HepG2 (cell line): ENCODE data around the gene KDM3B. TPM values are rescaled to one million over a fixed set of nuclear protein-coding genes. Genes with fewer than 3 reads are reported as not detected.

Experiments
- AGO2 ChIP-seq: fragments of 200-400 bp; formaldehyde crosslinking; optimal IDR thresholded peaks from 2 replicates; pipeline ENCODE3; 2017; ENCODE audit warnings: mild to moderate bottlenecking, low read depth, low read length, moderate library complexity
- ARID2 ChIP-seq: sonication (generic); formaldehyde crosslinking; IDR thresholded peaks from 2 replicates; pipeline ENCODE4 v1.8.1; 2022; ENCODE audit warnings: mild to moderate bottlenecking, missing genetic modification reagents, borderline replicate concordance
- BCL6 ChIP-seq: IDR thresholded peaks from 2 replicates; pipeline ENCODE4 v1.6.1; 2016; ENCODE audit warnings: missing genetic modification reagents, missing compliant biosample characterization
- ESRRA ChIP-seq: sonication (generic); formaldehyde crosslinking; IDR thresholded peaks from 2 replicates; pipeline ENCODE4 v1.5.1; 2020; ENCODE audit warnings: mild to moderate bottlenecking, low read depth, missing genetic modification reagents
- FOSL1 ChIP-seq: sonication (generic); formaldehyde crosslinking; IDR thresholded peaks from 2 replicates; pipeline ENCODE4 v1.9.0; 2021; ENCODE audit warnings: missing genetic modification reagents, borderline replicate concordance
- GABPA ChIP-seq, 2 experiments: IDR thresholded peaks; 2 replicates each; pipeline ENCODE4 v1.6.1; 2011 to 2016; ENCODE audit warnings: low read depth in 2 of 2, low read length in 1 of 2, missing biosample characterization in 1 of 2, missing genetic modification characterization in 1 of 2
- GATAD1 ChIP-seq: IDR thresholded peaks from 2 replicates; pipeline ENCODE4 v1.6.1; 2016; ENCODE audit warnings: missing genetic modification reagents, missing compliant biosample characterization
- KDM2A ChIP-seq: sonication (generic); formaldehyde crosslinking; IDR thresholded peaks from 2 replicates; pipeline ENCODE4 v1.4.0; 2020; ENCODE audit warnings: low read depth, missing genetic modification reagents, borderline replicate concordance
- KLF9 ChIP-seq: IDR thresholded peaks from 2 replicates; pipeline ENCODE4 v1.6.1; 2016; ENCODE audit warnings: low read depth
- MYC ChIP-seq: sonication (generic); formaldehyde crosslinking; IDR thresholded peaks from 2 replicates; pipeline ENCODE4 v1.9.0; 2021; ENCODE audit warnings: missing genetic modification reagents, borderline replicate concordance
- PAX8 ChIP-seq: sonication (generic); formaldehyde crosslinking; IDR thresholded peaks from 2 replicates; pipeline ENCODE4 v1.8.0; 2022; ENCODE audit warnings: mild to moderate bottlenecking, missing genetic modification reagents, borderline replicate concordance
- SNAI1 ChIP-seq: sonication (generic); formaldehyde crosslinking; IDR thresholded peaks from 2 replicates; pipeline ENCODE4 v1.5.0; 2020; ENCODE audit warnings: mild to moderate bottlenecking, missing genetic modification reagents, borderline replicate concordance
- TBX3 ChIP-seq: fragments of 450-650 bp; IDR thresholded peaks from 2 replicates; pipeline ENCODE4 v1.6.1; 2017; ENCODE audit warnings: antibody characterized with exemption, mild to moderate bottlenecking, inconsistent platforms, borderline replicate concordance
- ZFP82 ChIP-seq: sonication (generic); formaldehyde crosslinking; IDR thresholded peaks from 2 replicates; pipeline ENCODE4 v1.5.1; 2020; ENCODE audit warnings: mild to moderate bottlenecking, missing genetic modification reagents, borderline replicate concordance
- ZNF10 ChIP-seq: sonication (generic); formaldehyde crosslinking; IDR thresholded peaks from 2 replicates; pipeline ENCODE4 v1.4.0; 2020; ENCODE audit warnings: mild to moderate bottlenecking, low read depth, missing genetic modification reagents, borderline replicate concordance
- ZNF264 ChIP-seq: sonication (generic); formaldehyde crosslinking; IDR thresholded peaks from 2 replicates; pipeline ENCODE4 v1.4.0; 2020; ENCODE audit warnings: missing genetic modification reagents
- ZNF510 ChIP-seq: sonication (generic); formaldehyde crosslinking; IDR thresholded peaks from 2 replicates; pipeline ENCODE4 v1.4.0; 2020; ENCODE audit warnings: low read depth, mild to moderate bottlenecking, missing genetic modification reagents
- polyA plus RNA-seq, 8 experiments: library from polyadenylated mRNA; depleted of rRNA in 3 of 8; stranded (reverse) in 7 of 8; unstranded in 1 of 8; fragments of >200 nt; fragmentation: Illumina TruSeq in 4 of 8; extraction: Trizol in 4 of 8; gene quantifications; 2 replicates each; pipeline versions ENCODE4 v1.2.1 to v1.2.3, GENCODE V29; 2011 to 2016; ENCODE audit warnings: low read depth in 4 of 8, missing spikeins in 1 of 8, mixed read lengths in 1 of 8; ENCODE audit not compliant: insufficient read depth in 1 of 8
- total RNA-seq, 5 experiments: library from RNA; depleted of rRNA; stranded (reverse); fragments of >200 nt; fragmentation: Illumina TruSeq; extraction: Trizol; gene quantifications; 2 replicates each; pipeline ENCODE4 v1.2.3, GENCODE V29; 2016; ENCODE audit warnings: low read depth in 1 of 5
- TF ChIP-seq, protein P1 (sequence below): sonication (generic); formaldehyde crosslinking; IDR thresholded peaks from 2 replicates; pipeline ENCODE4 v1.4.0; 2020; ENCODE audit warnings: low read depth, mild to moderate bottlenecking, missing genetic modification reagents
- TF ChIP-seq, protein P2 (sequence below): sonication (generic); formaldehyde crosslinking; IDR thresholded peaks from 2 replicates; pipeline ENCODE4 v1.8.0; 2022; ENCODE audit warnings: missing genetic modification reagents, low read depth, mild to moderate bottlenecking, borderline replicate concordance
- TF ChIP-seq, protein P3 (sequence below): sonication (generic); formaldehyde crosslinking; IDR thresholded peaks from 2 replicates; pipeline ENCODE4 v1.8.1; 2022; ENCODE audit warnings: low read depth, mild to moderate bottlenecking, missing genetic modification reagents
- TF ChIP-seq, protein P4 (sequence below): sonication (generic); formaldehyde crosslinking; IDR thresholded peaks from 2 replicates; pipeline ENCODE4 v1.4.0; 2020; ENCODE audit warnings: mild to moderate bottlenecking, missing genetic modification reagents
- TF ChIP-seq, protein P5 (sequence below): sonication (generic); formaldehyde crosslinking; IDR thresholded peaks from 2 replicates; pipeline ENCODE4 v1.4.0; 2020; ENCODE audit warnings: missing genetic modification reagents, low read depth, mild to moderate bottlenecking, borderline replicate concordance

KDM3B gene
- total and polyA plus RNA-seq, 2 of the 13 experiments (the other 11 are each of a cell fraction or from before 2014, with no cell fraction given): 19.7 to 34.3 TPM

DNA sequence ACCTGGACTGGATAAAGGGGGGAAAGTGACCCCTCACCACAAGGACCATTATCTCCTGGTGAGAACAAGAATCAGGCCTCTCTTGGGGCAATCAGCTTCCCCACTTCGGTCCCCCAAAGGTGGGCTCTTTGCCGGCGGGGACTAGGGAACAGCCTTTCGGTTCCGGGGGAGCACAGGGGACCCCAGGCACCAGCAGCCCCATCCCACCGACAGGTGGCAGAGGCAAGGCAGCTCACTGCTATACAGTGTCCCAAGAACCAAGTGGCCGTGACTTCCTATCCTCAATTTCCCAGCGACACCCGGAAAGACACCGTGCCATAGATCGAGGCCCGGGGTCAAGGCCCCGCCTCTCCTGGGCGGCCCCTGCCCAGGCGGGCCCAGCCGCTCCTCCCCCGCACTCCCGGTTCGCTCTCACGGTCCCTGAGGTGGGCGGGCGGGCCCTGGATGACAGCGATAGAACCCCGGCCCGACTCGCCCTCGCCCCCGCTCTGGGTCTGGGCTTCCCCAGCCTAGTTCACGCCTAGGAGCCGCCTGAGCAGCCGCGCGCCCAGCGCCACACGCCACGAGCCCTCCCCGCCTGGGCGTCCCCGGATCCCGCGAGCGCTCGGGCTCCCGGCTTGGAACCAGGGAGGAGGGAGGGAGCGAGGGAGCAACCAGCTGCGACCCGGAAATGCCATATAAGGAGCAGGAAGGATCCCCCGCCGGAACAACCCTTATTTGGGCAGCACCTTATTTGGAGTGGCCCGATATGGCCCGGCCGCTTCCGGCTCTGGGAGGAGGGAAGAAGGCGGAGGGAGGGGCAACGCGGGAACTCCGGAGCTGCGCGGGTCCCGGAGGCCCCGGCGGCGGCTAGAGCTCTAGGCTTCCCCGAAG, 112.1 kb downstream of the KDM3B start (continued):
- TF ChIP-seq ZNF510 (CRISPR knock-in tag): no peak
- 0 out of 2 replicates have a peak, but pooled peaks have one; percentile 33 for TF ChIP-seq KLF9 (CRISPR knock-in tag)
- TF ChIP-seq ZFP82 (CRISPR knock-in tag): peak; percentile 15; the same call in 1 of the 2 replicates
- peak; percentile 32; the same call in 1 of the 2 replicates for TF ChIP-seq BCL6 (CRISPR knock-in tag)
- peak; percentile 53 for TF ChIP-seq AGO2
- TF ChIP-seq, protein P1, sequence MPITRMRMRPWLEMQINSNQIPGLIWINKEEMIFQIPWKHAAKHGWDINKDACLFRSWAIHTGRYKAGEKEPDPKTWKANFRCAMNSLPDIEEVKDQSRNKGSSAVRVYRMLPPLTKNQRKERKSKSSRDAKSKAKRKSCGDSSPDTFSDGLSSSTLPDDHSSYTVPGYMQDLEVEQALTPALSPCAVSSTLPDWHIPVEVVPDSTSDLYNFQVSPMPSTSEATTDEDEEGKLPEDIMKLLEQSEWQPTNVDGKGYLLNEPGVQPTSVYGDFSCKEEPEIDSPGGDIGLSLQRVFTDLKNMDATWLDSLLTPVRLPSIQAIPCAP (CRISPR knock-in tag): no peak
- TF ChIP-seq MYC (CRISPR knock-in tag): peak; percentile 35; the same call in 1 of the 2 replicates
- TF ChIP-seq, protein P2, sequence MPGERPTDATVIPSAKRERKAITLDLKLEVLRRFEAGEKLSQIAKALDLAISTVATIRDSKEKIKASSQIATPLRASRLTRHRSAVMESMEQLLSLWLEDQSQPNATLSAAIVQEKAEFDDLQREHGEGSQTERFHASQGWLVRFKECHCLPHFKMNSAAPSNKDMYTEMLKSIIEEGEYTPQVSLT (CRISPR knock-in tag): no peak
- TF ChIP-seq TBX3: 0 out of 2 replicates have a peak, but pooled peaks have one; percentile 15
- no peak for TF ChIP-seq ZNF264
- TF ChIP-seq KDM2A (CRISPR knock-in tag): peak; percentile 74
- no peak for TF ChIP-seq GATAD1
- TF ChIP-seq, protein P3, sequence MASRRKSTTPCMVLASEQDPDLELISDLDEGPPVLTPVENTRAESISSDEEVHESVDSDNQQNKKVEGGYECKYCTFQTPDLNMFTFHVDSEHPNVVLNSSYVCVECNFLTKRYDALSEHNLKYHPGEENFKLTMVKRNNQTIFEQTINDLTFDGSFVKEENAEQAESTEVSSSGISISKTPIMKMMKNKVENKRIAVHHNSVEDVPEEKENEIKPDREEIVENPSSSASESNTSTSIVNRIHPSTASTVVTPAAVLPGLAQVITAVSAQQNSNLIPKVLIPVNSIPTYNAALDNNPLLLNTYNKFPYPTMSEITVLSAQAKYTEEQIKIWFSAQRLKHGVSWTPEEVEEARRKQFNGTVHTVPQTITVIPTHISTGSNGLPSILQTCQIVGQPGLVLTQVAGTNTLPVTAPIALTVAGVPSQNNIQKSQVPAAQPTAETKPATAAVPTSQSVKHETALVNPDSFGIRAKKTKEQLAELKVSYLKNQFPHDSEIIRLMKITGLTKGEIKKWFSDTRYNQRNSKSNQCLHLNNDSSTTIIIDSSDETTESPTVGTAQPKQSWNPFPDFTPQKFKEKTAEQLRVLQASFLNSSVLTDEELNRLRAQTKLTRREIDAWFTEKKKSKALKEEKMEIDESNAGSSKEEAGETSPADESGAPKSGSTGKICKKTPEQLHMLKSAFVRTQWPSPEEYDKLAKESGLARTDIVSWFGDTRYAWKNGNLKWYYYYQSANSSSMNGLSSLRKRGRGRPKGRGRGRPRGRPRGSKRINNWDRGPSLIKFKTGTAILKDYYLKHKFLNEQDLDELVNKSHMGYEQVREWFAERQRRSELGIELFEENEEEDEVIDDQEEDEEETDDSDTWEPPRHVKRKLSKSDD (CRISPR knock-in tag): no peak
- TF ChIP-seq, protein P4, sequence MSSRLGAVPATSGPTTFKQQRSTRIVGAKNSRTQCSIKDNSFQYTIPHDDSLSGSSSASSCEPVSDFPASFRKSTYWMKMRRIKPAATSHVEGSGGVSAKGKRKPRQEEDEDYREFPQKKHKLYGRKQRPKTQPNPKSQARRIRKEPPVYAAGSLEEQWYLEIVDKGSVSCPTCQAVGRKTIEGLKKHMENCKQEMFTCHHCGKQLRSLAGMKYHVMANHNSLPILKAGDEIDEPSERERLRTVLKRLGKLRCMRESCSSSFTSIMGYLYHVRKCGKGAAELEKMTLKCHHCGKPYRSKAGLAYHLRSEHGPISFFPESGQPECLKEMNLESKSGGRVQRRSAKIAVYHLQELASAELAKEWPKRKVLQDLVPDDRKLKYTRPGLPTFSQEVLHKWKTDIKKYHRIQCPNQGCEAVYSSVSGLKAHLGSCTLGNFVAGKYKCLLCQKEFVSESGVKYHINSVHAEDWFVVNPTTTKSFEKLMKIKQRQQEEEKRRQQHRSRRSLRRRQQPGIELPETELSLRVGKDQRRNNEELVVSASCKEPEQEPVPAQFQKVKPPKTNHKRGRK (CRISPR knock-in tag): no peak
- no peak for TF ChIP-seq PAX8 (CRISPR knock-in tag)
- no peak for TF ChIP-seq FOSL1 (CRISPR knock-in tag)
- TF ChIP-seq GABPA (IDR thresholded peaks at IDR 0.05; ENCODE audit: low read depth, low read length): no peak
- peak; percentile 54; the same call in 1 of the 2 replicates for TF ChIP-seq GABPA (CRISPR knock-in tag; IDR thresholded peaks at IDR 0.05; ENCODE audit: low read depth)
- no peak for TF ChIP-seq ZNF10 (CRISPR knock-in tag)
- TF ChIP-seq, protein P5, sequence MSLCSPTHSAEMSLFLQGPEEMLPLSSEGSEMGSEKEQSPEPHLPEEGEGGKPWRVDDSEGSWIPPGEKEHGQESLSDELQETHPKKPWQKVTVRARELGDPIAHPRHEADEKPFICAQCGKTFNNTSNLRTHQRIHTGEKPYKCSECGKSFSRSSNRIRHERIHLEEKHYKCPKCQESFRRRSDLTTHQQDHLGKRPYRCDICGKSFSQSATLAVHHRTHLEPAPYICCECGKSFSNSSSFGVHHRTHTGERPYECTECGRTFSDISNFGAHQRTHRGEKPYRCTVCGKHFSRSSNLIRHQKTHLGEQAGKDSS (CRISPR knock-in tag): no peak
- TF ChIP-seq SNAI1 (CRISPR knock-in tag): peak; percentile 35; the same call in 1 of the 2 replicates
- no peak for TF ChIP-seq ARID2 (CRISPR knock-in tag)
- TF ChIP-seq ESRRA (CRISPR knock-in tag): peak; percentile 37
